Naive thymus-derived CD4-positive, alpha-beta T cell (primary cell): ENCODE measurements around the gene MIEN1. TPM values are rescaled to one million over a fixed set of nuclear protein-coding genes. Genes with fewer than 3 reads are reported as not detected.
"Not testable (repeated sequence)": the region's sequence is repeated elsewhere in the genome, so short reads cannot be mapped to it uniquely, and the experiment has no call there.

ENCODE experiments used
- ATAC-seq: fragments of 150-1000 bp; cut with Tn5 transposase; 2 replicates; pipeline ENCODE4 v1.10.0; 2021; ENCODE audit warnings: mild to moderate bottlenecking, moderate library complexity
- CTCF ChIA-PET: fragments of 350-600 bp; sonication (Branson Sonifier 250); formaldehyde crosslinking; loops from one replicate; lab custom pipeline; 2021; ENCODE audit warnings: antibody characterized with exemption; lab: Charles Lee
- POLR2A ChIA-PET: fragments of 350-600 bp; sonication (Branson Sonifier 250); formaldehyde crosslinking; loops from one replicate; lab custom pipeline; 2021; ENCODE audit warnings: antibody characterized with exemption, inconsistent platforms; lab: Charles Lee
- DNase-seq, 9 donors: peaks; one replicate each; pipeline versions ENCODE4 v3.0.0 to v3.0.0-alpha.2; 2020 to 2022; ENCODE audit warnings: mixed read lengths in 1 of 9
- H3K27ac ChIP-seq: one replicate; pipeline ENCODE4 v1.7.0; 2013; ENCODE audit warnings: mild to moderate bottlenecking, low read depth, low read length, moderate library complexity
- H3K27me3 ChIP-seq, 2 donors: one replicate each; pipeline ENCODE4 v1.7.0; 2013; ENCODE audit warnings: low read length in 2 of 2, mild to moderate bottlenecking in 2 of 2, moderate library complexity in 2 of 2; ENCODE audit not compliant: control insufficient read depth in 2 of 2, insufficient read depth in 2 of 2
- H3K36me3 ChIP-seq, 3 experiments: 1 replicate in 2 of 3; 2 replicates in 1 of 3; pipeline ENCODE4 v1.7.0; 2013; ENCODE audit warnings: low read length in 3 of 3, mild to moderate bottlenecking in 3 of 3, moderate library complexity in 1 of 3; ENCODE audit not compliant: insufficient read depth in 3 of 3, control insufficient read depth in 2 of 3
- H3K4me1 ChIP-seq, 2 donors: one replicate each; pipeline ENCODE4 v1.7.0; 2013; ENCODE audit warnings: low read length in 2 of 2, mild to moderate bottlenecking in 2 of 2, moderate library complexity in 1 of 2; ENCODE audit not compliant: control insufficient read depth in 2 of 2, insufficient read depth in 2 of 2
- H3K4me3 ChIP-seq: 2 replicates; pipeline ENCODE4 v1.7.0; 2013; ENCODE audit warnings: mild to moderate bottlenecking, low read length
- H3K9me3 ChIP-seq, 3 experiments: 1 replicate in 2 of 3; 2 replicates in 1 of 3; pipeline ENCODE4 v1.7.0; 2013; ENCODE audit warnings: low read length in 3 of 3; ENCODE audit not compliant: control insufficient read depth in 2 of 3
- H3K27ac Mint-ChIP-seq, 9 donors: one replicate each; pipeline ENCODE4 v1.8.0; 2020 to 2022; ENCODE audit warnings: mixed read lengths in 9 of 9, mild to moderate bottlenecking in 8 of 9, moderate library complexity in 5 of 9, inconsistent platforms in 2 of 9
- H3K27me3 Mint-ChIP-seq, 5 donors: one replicate each; pipeline ENCODE4 v1.8.0; 2021 to 2022; ENCODE audit warnings: mixed read lengths in 5 of 5, mild to moderate bottlenecking in 1 of 5
- H3K36me3 Mint-ChIP-seq, 5 donors: one replicate each; pipeline ENCODE4 v1.8.0; 2020 to 2022; ENCODE audit warnings: mixed read lengths in 5 of 5, mild to moderate bottlenecking in 3 of 5, inconsistent platforms in 1 of 5
- H3K4me1 Mint-ChIP-seq, 7 donors: one replicate each; pipeline ENCODE4 v1.8.0; 2020 to 2022; ENCODE audit warnings: mixed read lengths in 7 of 7, mild to moderate bottlenecking in 3 of 7, inconsistent platforms in 1 of 7
- H3K4me3 Mint-ChIP-seq, 10 donors: one replicate each; pipeline ENCODE4 v1.8.0; 2020 to 2022; ENCODE audit warnings: mild to moderate bottlenecking in 10 of 10, mixed read lengths in 10 of 10, moderate library complexity in 6 of 10, inconsistent platforms in 2 of 10
- H3K9me3 Mint-ChIP-seq, 11 donors: one replicate each; pipeline ENCODE4 v1.8.0; 2020 to 2022; ENCODE audit warnings: mixed read lengths in 11 of 11, mild to moderate bottlenecking in 4 of 11, inconsistent platforms in 1 of 11, moderate library complexity in 1 of 11
- intact Hi-C, 2 donors: fragments of 100-400 bp; cut with micrococcal nuclease; formaldehyde crosslinking; loops; one replicate each; pipeline ENCODE4 v1.15.1; 2023
- polyA plus RNA-seq, 2 donors: library from polyadenylated mRNA; unstranded; fragments of 300-500 nt; fragmentation: Illumina TruSeq; gene quantifications; one replicate each; pipeline ENCODE4 v1.2.3, GENCODE V29; 2021
- total RNA-seq, 6 experiments: library from RNA in 5 of 6; stranded (reverse) in 5 of 6; gene quantifications; 1 replicate in 5 of 6; 2 replicates in 1 of 6; pipeline ENCODE4 v1.2.3 and lab custom pipeline; 2021 to 2026

MIEN1 gene
- total and polyA plus RNA-seq, 7 experiments from 2014 or later = 28.7 to 74.3 (median 34.4) TPM

DNA sequence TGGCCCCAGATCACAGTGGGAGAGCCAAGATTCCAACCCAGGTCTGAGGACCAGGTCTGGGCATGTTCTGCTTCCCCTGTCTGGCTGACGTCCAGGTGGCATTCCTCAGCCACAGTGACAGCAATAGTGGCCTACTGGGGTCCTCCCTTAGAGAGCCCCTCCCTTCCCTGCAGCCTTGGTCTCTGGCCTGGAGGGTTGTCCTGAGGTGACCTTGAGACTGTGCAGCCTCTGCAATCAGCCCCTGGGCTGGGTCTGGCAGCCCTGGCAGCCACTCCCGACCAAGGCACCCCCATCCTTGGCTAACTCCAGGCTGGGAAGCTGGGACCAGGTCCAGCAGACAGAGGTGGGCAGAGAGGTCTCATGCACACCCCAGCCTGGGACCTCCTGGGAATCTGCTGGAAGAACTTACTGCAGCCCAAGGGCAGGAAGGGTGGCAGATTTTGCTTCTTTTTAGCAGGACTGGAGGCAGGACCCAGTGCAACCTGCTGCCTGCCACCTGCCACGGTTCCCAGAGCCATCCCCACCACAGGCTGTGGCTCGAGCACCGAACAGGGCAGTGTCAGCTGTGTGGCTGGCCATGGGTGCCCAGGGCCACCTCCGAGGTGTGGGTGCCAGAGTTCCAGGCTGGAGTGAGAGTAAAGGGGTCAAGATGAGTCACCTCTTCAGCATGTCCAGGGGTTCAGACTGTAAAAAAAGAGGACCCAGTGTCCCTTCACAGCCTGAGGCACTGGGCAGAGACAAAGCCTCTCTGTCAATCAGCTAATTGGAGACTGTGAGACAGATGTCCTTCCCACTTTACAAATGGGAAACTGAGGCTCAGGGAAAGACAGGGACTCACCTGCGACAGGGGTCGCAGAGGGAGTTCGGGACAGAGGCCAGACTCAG lies 20.0 kb upstream of the MIEN1 start:
- ChIA-PET POLR2A (interaction anchor here (0.7 to 2.1 kb wide), 3 partner anchors 19 to 69 kb away, joined by 4 to 8 read pairs (median 4); partner anchors contain the start of gene MIEN1), CTCF (interaction anchor here (1.1 to 3.3 kb wide), 3 partner anchors 111 to 128 kb away, joined by 3 to 27 read pairs (median 4); no protein-coding TSS in a partner anchor)
- DNase-seq (no peak), ATAC-seq (no peak)
- Histone ChIP-seq H3K27ac (no peak overlapping the region), H3K36me3 (no peaks in the 10 kb centered on the region), H3K4me1 (peaks cover 14 to 19% of the 10 kb centered on the region in 2 donors), H3K4me3 (no peak overlapping the region), H3K9me3 (no peaks in the 10 kb centered on the region), H3K27me3 (no peaks in the 10 kb centered on the region)
- no peaks in the 10 kb centered on the region for H3K27me3 Mint-ChIP-seq
- intact Hi-C loops = loop anchor here in 1 of 2 donors (5.0 kb wide), 2 partner anchors 113 to 288 kb away; partner anchors contain the start of genes CDK12 and STARD3
- peaks cover 0 to under 1% (median 0%) of the 10 kb centered on the region in 11 donors for H3K9me3 Mint-ChIP-seq
- H3K4me1 Mint-ChIP-seq = peaks cover 9 to 20% (median 15%) of the 10 kb centered on the region in 7 donors
- no peak overlapping the region for H3K27ac Mint-ChIP-seq
- H3K4me3 Mint-ChIP-seq = no peak overlapping the region
- H3K36me3 Mint-ChIP-seq = no peaks in the 10 kb centered on the region

DNA sequence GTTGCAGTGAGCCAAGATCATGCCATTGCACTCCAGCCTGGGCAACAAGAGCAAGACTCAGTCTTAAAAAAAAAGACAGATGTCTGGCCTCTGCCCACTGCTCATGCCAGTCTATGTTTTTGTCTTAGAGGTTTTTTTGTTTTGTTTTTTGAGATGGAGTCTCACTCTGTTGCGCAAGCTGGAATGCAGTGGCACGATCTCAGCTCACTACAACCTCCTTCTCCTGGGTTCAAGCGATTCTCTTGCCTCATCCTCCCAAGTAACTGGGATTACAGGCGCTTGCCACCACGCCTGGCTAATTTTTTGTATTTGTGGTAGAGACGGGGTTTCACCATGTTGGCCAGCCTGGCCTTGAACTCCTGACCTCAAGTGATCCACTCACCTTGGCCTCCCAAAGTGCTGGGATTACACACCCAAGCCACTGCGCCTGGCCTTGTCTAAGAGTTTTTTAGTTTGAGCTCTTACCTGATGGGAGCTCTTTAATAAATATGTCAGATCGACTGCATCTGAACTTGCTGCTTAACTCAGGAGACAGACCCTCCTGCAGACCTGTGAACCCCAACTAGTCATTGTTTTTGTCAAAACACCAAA lies 18.2 kb upstream of the MIEN1 start:
- Mint-ChIP-seq H3K27ac (peak overlapping the region in 1 of 9 donors; percentile 66), H3K4me1 (peaks cover 4 to 14% (median 9%) of the 10 kb centered on the region in 7 donors)
- H3K27ac ChIP-seq, H3K27me3 Mint-ChIP-seq, H3K36me3 Mint-ChIP-seq, H3K4me1 ChIP-seq, intact Hi-C loops, DNase-seq, H3K4me3 Mint-ChIP-seq, H3K27me3 ChIP-seq, H3K4me3 ChIP-seq, H3K36me3 ChIP-seq, H3K9me3 Mint-ChIP-seq, H3K9me3 ChIP-seq, CTCF ChIA-PET, ATAC-seq: not testable (repeated sequence)
- POLR2A ChIA-PET = interaction anchor here (0.6 to 2.1 kb wide), 4 partner anchors 13 to 450 kb away, joined by 3 to 8 read pairs (median 4); partner anchors contain the start of genes MIEN1 and PGAP3

DNA sequence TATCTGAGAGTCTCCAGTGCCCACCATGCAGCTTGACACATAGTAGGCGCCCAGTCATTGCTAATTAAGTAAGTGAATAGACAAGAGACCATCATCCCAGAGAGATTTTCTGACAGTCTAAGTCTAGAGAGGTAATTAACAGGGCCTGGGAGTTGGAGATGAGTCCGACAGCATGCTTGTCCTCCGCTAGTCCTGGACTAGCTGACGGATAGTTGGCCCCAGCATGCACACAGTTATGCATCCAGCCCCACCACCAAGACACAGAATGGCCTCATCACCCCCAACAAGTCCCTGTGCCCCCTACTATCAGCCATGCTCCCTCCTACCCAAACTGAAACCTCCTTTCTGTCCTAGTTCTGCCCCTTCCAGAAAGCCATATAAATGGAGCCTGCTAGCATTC lies 17.4 kb upstream of the MIEN1 start:
- intact Hi-C loops = no loop called here
- ATAC-seq = no peak
- H3K27ac Mint-ChIP-seq = no peak overlapping the region
- H3K4me1 Mint-ChIP-seq = peaks cover 0 to 6% (median 3%) of the 10 kb centered on the region in 7 donors
- Histone ChIP-seq H3K36me3 (no peaks in the 10 kb centered on the region), H3K27me3 (no peaks in the 10 kb centered on the region), H3K9me3 (no peaks in the 10 kb centered on the region), H3K4me1 (peaks cover 0 to 1% of the 10 kb centered on the region in 2 donors), H3K27ac (no peak overlapping the region), H3K4me3 (no peak overlapping the region)
- DNase-seq = no peak
- no peaks in the 10 kb centered on the region for H3K9me3 Mint-ChIP-seq
- no peaks in the 10 kb centered on the region for H3K27me3 Mint-ChIP-seq
- H3K4me3 Mint-ChIP-seq = no peak overlapping the region
- H3K36me3 Mint-ChIP-seq = no peaks in the 10 kb centered on the region
- ChIA-PET POLR2A (interaction anchor here (0.7 kb wide), 1 partner anchor 15 kb away, joined by 3 read pairs; no protein-coding TSS in a partner anchor), CTCF (no interaction called here)

DNA sequence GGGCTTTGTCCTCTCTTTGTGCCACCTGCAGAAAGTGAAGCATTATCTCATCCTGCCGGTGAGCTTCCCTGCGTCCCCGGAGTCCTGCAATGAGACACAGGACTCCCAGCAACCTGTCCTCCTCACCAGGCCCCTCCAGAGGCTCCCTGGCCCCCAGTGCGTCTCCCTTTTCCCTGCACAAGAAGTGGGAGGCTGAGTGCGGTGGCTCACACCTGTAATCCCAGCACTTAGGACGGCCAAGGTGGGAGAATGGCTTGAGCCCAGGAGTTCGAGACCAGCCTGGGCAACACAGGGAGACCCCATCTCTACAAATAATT lies 15.8 kb upstream of the MIEN1 start:
- CTCF ChIA-PET = no interaction called here

DNA sequence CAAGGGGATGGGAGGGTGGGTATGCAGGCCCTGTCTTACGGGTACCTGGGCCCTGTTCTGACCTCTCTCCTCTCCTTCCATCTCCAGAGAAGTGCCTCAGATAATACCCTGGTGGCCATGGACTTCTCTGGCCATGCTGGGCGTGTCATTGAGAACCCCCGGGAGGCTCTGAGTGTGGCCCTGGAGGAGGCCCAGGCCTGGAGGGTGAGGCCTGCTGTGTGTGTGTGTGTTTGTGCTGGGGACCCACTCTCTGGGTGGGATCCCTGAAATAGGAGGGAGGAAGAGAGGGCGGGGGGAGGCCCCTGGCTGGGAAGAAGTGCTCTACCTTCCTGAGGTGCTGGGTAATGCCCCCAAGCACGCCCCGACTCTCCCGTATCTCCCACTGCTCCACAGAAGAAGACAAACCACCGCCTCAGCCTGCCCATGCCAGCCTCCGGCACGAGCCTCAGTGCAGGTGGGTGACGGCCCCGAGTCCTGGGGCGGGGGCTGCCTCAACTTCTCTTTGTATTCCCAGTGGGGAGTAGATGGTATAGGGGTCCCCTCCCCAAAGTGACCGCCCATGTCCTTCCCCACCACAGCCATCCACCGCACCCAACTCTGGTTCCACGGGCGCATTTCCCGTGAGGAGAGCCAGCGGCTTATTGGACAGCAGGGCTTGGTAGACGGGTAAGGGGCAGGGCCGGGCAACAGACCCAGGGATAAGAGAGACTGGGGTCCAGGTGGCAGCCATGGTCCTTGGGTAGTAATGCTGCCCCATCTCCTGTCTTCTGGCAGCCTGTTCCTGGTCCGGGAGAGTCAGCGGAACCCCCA lies 15.2 kb upstream of the MIEN1 start:
- intact Hi-C loops = no loop called here
- H3K4me3 ChIP-seq = no peak overlapping the region
- no peak overlapping the region for H3K27ac ChIP-seq
- ChIA-PET CTCF (no interaction called here), POLR2A (interaction anchor here (0.9 to 1.0 kb wide), 2 partner anchors 13 to 15 kb away, joined by 3 read pairs; partner anchors contain the start of gene MIEN1)
- no peaks in the 10 kb centered on the region for H3K36me3 ChIP-seq
- Mint-ChIP-seq H3K4me3 (no peak overlapping the region), H3K36me3 (no peaks in the 10 kb centered on the region), H3K9me3 (peaks cover 0 to 2% (median 0%) of the 10 kb centered on the region in 11 donors), H3K4me1 (peaks cover 0 to 3% (median 0%) of the 10 kb centered on the region in 7 donors), H3K27me3 (peaks cover 0 to 6% (median 0%) of the 10 kb centered on the region in 5 donors), H3K27ac (no peak overlapping the region)
- no peak for DNase-seq
- no peaks in the 10 kb centered on the region for H3K27me3 ChIP-seq
- ATAC-seq = no peak
- H3K9me3 ChIP-seq = no peaks in the 10 kb centered on the region
- no peaks in the 10 kb centered on the region for H3K4me1 ChIP-seq

More for the DNA sequence above, 15.8 kb upstream of the MIEN1 start:
- Histone ChIP-seq H3K4me3 (no peak overlapping the region), H3K27ac (no peak overlapping the region), H3K4me1 (no peaks in the 10 kb centered on the region), H3K27me3 (no peaks in the 10 kb centered on the region), H3K9me3 (no peaks in the 10 kb centered on the region), H3K36me3 (no peaks in the 10 kb centered on the region)
- H3K4me1 Mint-ChIP-seq = no peaks in the 10 kb centered on the region
- no peak overlapping the region for H3K4me3 Mint-ChIP-seq
- POLR2A ChIA-PET = no interaction called here
- ATAC-seq (no peak), DNase-seq (no peak)
- intact Hi-C loops = no loop called here
- no peaks in the 10 kb centered on the region for H3K36me3 Mint-ChIP-seq
- H3K27ac Mint-ChIP-seq = no peak overlapping the region
- peaks cover 0 to 6% (median 0%) of the 10 kb centered on the region in 5 donors for H3K27me3 Mint-ChIP-seq
- H3K9me3 Mint-ChIP-seq = no peaks in the 10 kb centered on the region

DNA sequence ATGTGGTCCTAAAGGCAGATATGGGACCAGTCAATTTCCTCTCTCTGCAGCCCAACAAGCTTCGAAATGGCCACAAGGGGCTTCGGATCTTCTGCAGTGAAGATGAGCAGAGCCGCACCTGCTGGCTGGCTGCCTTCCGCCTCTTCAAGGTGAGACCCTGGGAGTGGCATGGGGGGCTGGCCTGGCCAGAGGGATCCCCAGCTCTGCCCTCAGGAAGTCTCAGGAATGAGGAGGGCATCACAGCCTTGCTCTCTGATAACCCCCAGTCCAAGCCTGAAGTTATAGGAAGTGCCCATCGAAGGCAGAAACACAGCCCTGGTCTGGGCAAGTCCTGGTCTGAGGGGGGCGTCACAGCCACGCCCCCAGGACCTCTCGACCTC lies 14.5 kb upstream of the MIEN1 start:
- DNase-seq = no peak
- Mint-ChIP-seq H3K36me3 (no peaks in the 10 kb centered on the region), H3K27ac (no peak overlapping the region), H3K9me3 (peaks cover 0 to 2% (median 0%) of the 10 kb centered on the region in 11 donors), H3K4me3 (no peak overlapping the region), H3K4me1 (peaks cover 0 to 11% (median 2%) of the 10 kb centered on the region in 7 donors), H3K27me3 (peaks cover 0 to 11% (median 0%) of the 10 kb centered on the region in 5 donors)
- ChIA-PET CTCF (interaction anchor here (0.6 kb wide), 1 partner anchor 131 kb away, joined by 3 read pairs; no protein-coding TSS in a partner anchor), POLR2A (interaction anchor here (0.9 to 1.0 kb wide), 2 partner anchors 14 kb away, joined by 3 read pairs; partner anchors contain the start of gene MIEN1)
- ATAC-seq = no peak
- Histone ChIP-seq H3K4me1 (no peaks in the 10 kb centered on the region), H3K4me3 (no peak overlapping the region), H3K36me3 (no peaks in the 10 kb centered on the region), H3K9me3 (no peaks in the 10 kb centered on the region), H3K27me3 (no peaks in the 10 kb centered on the region), H3K27ac (no peak overlapping the region)
- intact Hi-C loops = no loop called here
